Right lobe of liver (tissue), 6 donors: Measurements from ENCODE around the gene PSMB2. TPM values are rescaled to one million over a fixed set of nuclear protein-coding genes. Genes with fewer than 3 reads are reported as not detected.
A peak's percentile ranks its signal among the peaks of the same experiment; 100 is the strongest.
"Not testable (repeated sequence)": the region's sequence is repeated elsewhere in the genome, so short reads cannot be mapped to it uniquely, and the experiment has no call there.

Experiments used
- ATAC-seq, 4 donors: fragments of 200-7000 bp; cut with Tn5 transposase; one replicate each; pipeline ENCODE4 v1.9.1; 2020; ENCODE audit warnings: mild to moderate bottlenecking in 4 of 4, moderate library complexity in 4 of 4
- DNase-seq, 3 donors: peaks; one replicate each; pipeline ENCODE4 v3.0.0-alpha.2; 2020
- H3K27ac ChIP-seq, 3 donors: fragments of 200-600 bp; one replicate each; pipeline ENCODE4 v1.8.0; 2022
- H3K27me3 ChIP-seq, 2 donors: fragments of 200-600 bp; one replicate each; pipeline ENCODE4 v1.8.0; 2022
- H3K36me3 ChIP-seq, 4 donors: fragments of 200-600 bp; sonication (generic) in 1 of 4; one replicate each; pipeline versions ENCODE4 v1.5.1 to v1.8.0; 2017 to 2022; ENCODE audit warnings: control low read depth in 1 of 4
- H3K4me1 ChIP-seq, 4 donors: fragments of 200-600 bp; sonication (generic) in 1 of 4; one replicate each; pipeline versions ENCODE4 v1.5.1 to v1.8.0; 2017 to 2022; ENCODE audit warnings: control low read depth in 1 of 4
- H3K4me3 ChIP-seq, 3 donors: fragments of 200-600 bp; one replicate each; pipeline ENCODE4 v1.8.0; 2022
- H3K9me3 ChIP-seq, 4 donors: fragments of 200-600 bp; sonication (generic) in 1 of 4; one replicate each; pipeline versions ENCODE4 v1.5.1 to v1.8.0; 2017 to 2022; ENCODE audit warnings: control low read depth in 1 of 4
- POLR2A ChIP-seq: fragments of 450-650 bp; IDR thresholded peaks from one replicate; pipeline ENCODE4 v1.6.1; 2017; ENCODE audit warnings: antibody characterized with exemption, mild to moderate bottlenecking
- WGBS: methylation state at CpG from one replicate; pipeline ENCODE4 v1.1.6; 2018; ENCODE audit warnings: low coverage, low lambda C conversion rate; ENCODE audit not compliant: insufficient coverage; ENCODE audit errors: missing lambda C conversion rate; 5-methylcytosine and 5-hydroxymethylcytosine counted together
- intact Hi-C, 2 donors: fragments of 100-400 bp; cut with DNase I; formaldehyde crosslinking; loops; one replicate each; pipeline versions ENCODE4 v1.11.2 to v1.14.1; 2022
- total RNA-seq, 6 experiments: library from RNA; depleted of rRNA in 2 of 6; stranded (reverse); fragments of >200 nt in 2 of 6; fragmentation: NEBNext Ultra II Directional in 3 of 6; extraction: Animal tissue kit (Norgen Biotek cat#: 25700) in 3 of 6; gene quantifications; one replicate each; pipeline versions ENCODE4 v1.1.0 to v1.2.4, GENCODE V29; 2016 to 2023
- TF ChIP-seq, protein P1 (sequence below), 4 donors: fragments of 200-600 bp in 3 of 4; fragments of 450-650 bp in 1 of 4; IDR thresholded peaks; one replicate each; pipeline versions ENCODE4 v1.5.1 to v1.8.0; 2016 to 2022; ENCODE audit warnings: antibody characterized with exemption in 4 of 4, mild to moderate bottlenecking in 2 of 4
- donor health status: DM: no; HTN: yes; CAD: no.
- donor health status: DM: no; HTN: no; CAD: no.
- donor health status: DM: no; HTN: no; CAD: no.
- donor health status: DM: no; HTN: yes; CAD: no.
- donor health status: DM: no; HTN: yes; CAD: no.

The PSMB2 gene
- total RNA-seq, 6 experiments from 2014 or later, result 41.7 to 54.6 (median 48.3) TPM

DNA sequence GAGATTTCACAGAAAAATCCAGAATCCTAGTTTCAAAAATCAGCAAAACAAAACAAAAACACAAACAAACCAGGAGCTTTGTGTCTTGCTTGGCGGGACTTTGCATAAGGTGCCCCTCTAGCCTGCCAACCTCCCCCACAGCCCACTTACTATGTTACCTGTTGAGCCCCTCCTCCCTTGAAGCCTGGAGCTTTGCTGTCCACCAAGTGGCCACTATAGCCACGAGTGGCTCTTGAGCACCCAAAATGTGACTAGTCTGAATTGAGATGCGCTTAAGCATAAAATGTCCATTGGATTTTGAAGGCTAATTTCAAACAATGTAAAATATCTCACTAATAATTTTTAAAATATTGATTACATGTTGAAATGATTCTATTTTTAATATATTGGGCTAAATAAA is 56.0 kb downstream of the PSMB2 start:
- TF ChIP-seq, protein P1, sequence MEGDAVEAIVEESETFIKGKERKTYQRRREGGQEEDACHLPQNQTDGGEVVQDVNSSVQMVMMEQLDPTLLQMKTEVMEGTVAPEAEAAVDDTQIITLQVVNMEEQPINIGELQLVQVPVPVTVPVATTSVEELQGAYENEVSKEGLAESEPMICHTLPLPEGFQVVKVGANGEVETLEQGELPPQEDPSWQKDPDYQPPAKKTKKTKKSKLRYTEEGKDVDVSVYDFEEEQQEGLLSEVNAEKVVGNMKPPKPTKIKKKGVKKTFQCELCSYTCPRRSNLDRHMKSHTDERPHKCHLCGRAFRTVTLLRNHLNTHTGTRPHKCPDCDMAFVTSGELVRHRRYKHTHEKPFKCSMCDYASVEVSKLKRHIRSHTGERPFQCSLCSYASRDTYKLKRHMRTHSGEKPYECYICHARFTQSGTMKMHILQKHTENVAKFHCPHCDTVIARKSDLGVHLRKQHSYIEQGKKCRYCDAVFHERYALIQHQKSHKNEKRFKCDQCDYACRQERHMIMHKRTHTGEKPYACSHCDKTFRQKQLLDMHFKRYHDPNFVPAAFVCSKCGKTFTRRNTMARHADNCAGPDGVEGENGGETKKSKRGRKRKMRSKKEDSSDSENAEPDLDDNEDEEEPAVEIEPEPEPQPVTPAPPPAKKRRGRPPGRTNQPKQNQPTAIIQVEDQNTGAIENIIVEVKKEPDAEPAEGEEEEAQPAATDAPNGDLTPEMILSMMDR (IDR thresholded peaks at IDR 0.05), result no peak
- Histone ChIP-seq H3K4me1 (no peaks in the 10 kb centered on the region), H3K27me3 (no peaks in the 10 kb centered on the region), H3K9me3 (no peaks in the 10 kb centered on the region), H3K4me3 (no peak overlapping the region), H3K27ac (no peak overlapping the region), H3K36me3 (no peaks in the 10 kb centered on the region)
- DNase-seq (no peak), ATAC-seq (no peak)
- 80% methylated on average over 2 of the region's 3 CpGs for WGBS
- intact Hi-C loops, result no loop called here

DNA sequence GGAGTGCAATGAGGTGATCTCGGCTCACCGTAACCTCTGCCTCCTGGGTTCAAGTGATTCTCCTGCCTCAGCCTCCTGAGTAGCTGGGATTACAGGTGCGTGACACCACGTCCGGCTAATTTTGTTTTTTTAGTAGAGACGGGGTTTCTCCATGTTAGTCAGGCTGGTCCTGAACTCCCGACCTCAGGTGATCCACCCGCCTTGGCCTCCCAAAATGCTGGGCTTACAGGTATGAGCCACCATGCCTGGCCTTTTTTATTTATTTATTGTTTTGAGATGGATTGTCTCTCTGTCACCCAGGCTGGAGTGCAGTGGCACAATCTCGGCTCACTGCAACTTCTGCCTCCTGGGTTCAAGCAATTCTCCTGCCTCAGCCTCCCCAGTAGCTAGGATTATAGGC is 59.7 kb downstream of the PSMB2 start:
- H3K4me3 ChIP-seq, H3K36me3 ChIP-seq, ATAC-seq, H3K27ac ChIP-seq, DNase-seq, intact Hi-C loops, H3K9me3 ChIP-seq: not testable (repeated sequence)
- 89% methylated on average over 7 of the region's 9 CpGs for WGBS
- Histone ChIP-seq H3K27me3 (peaks cover 0 to 11% of the 10 kb centered on the region in 2 donors), H3K4me1 (peaks cover 0 to 14% (median 0%) of the 10 kb centered on the region in 4 donors)

DNA sequence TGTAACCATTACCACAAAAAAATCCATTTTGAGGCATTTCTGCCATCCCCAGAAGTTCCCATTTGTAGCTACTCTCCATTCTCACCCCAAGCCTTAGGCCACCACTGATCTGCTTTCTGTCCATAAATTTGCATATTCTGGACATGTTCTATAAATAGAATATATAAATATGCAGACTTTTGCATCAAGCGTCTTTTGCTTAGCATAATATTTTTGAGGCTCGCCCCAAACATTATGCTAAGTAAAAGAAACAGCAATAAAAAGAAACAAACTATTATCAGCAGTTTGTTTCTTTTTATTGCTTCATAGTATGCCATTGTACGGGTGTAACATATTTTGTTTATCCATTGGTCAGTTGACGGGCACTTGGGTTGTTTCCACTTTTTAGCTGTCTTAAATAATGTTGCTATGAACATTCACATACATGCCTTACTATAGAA is 60.4 kb downstream of the PSMB2 start:
- peaks cover 0 to 11% of the 10 kb centered on the region in 2 donors for H3K27me3 ChIP-seq

GRCh38 chr1:35577071-35577998 is 64.0 kb downstream of the PSMB2 start:
- WGBS, result 0% methylated on average over 22 of the region's 70 CpGs
- Histone ChIP-seq H3K4me3 (peak overlapping the region; percentile 40 to 47 (median 41)), H3K9me3 (no peaks in the 10 kb centered on the region), H3K4me1 (peaks cover 0 to 21% (median 0%) of the 10 kb centered on the region in 4 donors), H3K36me3 (no peaks in the 10 kb centered on the region), H3K27ac (no peak overlapping the region), H3K27me3 (peaks cover 0 to 20% of the 10 kb centered on the region in 2 donors)
- intact Hi-C loops, result no loop called here
- DNase-seq (peak in 1 of 3 donors; percentile 52), ATAC-seq (peak; percentile 56 to 74 (median 68))
- TF ChIP-seq, protein P1 (IDR thresholded peaks at IDR 0.05), result no peak
- no peak for TF ChIP-seq POLR2A

More for the DNA sequence above, 60.4 kb downstream of the PSMB2 start:
- 61% methylated on average over 4 of the region's 4 CpGs for WGBS
- peaks cover 0 to 14% (median 0%) of the 10 kb centered on the region in 4 donors for H3K4me1 ChIP-seq
- ATAC-seq (no peak), DNase-seq (no peak)
- no peak for TF ChIP-seq POLR2A
- TF ChIP-seq, protein P1 (IDR thresholded peaks at IDR 0.05), result no peak
- H3K36me3 ChIP-seq, result no peaks in the 10 kb centered on the region
- H3K27ac ChIP-seq, result no peak overlapping the region
- H3K4me3 ChIP-seq, result no peak overlapping the region
- H3K9me3 ChIP-seq, result no peaks in the 10 kb centered on the region
- intact Hi-C loops, result no loop called here

GRCh38 chr1:35576766-35577070 is 64.6 kb downstream of the PSMB2 start:
- peaks cover 0 to 21% (median 0%) of the 10 kb centered on the region in 4 donors for H3K4me1 ChIP-seq
- intact Hi-C loops, H3K36me3 ChIP-seq, H3K27ac ChIP-seq, DNase-seq, ATAC-seq, H3K9me3 ChIP-seq: not testable (repeated sequence)
- H3K4me3 ChIP-seq, result peak overlapping the region in 1 of 3 donors; percentile 47
- H3K27me3 ChIP-seq, result peaks cover 0 to 20% of the 10 kb centered on the region in 2 donors
- no CpG with 5 or more reads among the region's 37 CpGs for WGBS
